Right ventricle myocardium superior (tissue), 1 donor: ENCODE results near the gene SLC23A1. TPM values are rescaled to one million over a fixed set of nuclear protein-coding genes. Genes with fewer than 3 reads are reported as not detected.
A peak's percentile ranks its signal among the peaks of the same experiment; 100 is the strongest.

Experiments
- ATAC-seq: fragments of 200-7000 bp; cut with Tn5 transposase; one replicate; pipeline ENCODE4 v1.9.1; 2020; ENCODE audit warnings: mild to moderate bottlenecking; ENCODE audit not compliant: poor library complexity
- DNase-seq: peaks from one replicate; pipeline ENCODE4 v3.0.0-alpha.2; 2020
- intact Hi-C: fragments of 100-400 bp; cut with DNase I; formaldehyde crosslinking; loops from one replicate; pipeline ENCODE4 v1.11.2; 2022
- total RNA-seq: library from RNA; stranded (reverse); fragmentation: NEBNext Ultra II Directional; extraction: Animal tissue kit (Norgen Biotek cat#: 25700); gene quantifications from one replicate; pipeline ENCODE4 v1.2.1, GENCODE V29; 2021
- donor health status: DM: no; HTN: yes; CAD: no; lungs with severe emphysema.

The SLC23A1 gene
- total RNA-seq, 1 donor from 2014 or later = not detected

DNA sequence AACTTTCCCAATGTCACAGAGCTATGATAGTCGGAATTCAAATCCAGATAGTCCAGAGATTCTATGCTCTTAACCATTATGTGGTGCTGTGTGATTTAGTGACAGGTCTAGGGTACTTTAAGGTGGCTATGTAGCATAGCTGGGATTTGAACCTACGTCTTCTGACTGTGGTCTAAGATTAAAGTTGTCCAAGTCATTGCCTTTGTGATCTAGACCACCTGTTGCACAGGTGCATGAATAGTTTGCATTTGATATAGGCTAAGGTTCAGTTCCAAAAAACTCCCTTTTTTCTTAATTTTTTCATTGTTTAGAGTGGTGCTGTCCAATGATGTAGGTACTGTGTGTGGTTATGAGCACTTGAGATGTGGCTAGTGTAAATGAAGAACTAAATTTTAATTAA is 38.9 kb downstream of the SLC23A1 start:
- ATAC-seq = no peak
- intact Hi-C loops = loop anchor here (10.0 kb wide), 1 partner anchor 49 kb away; the partner anchor contains the start of gene MATR3
- no peak for DNase-seq

DNA sequence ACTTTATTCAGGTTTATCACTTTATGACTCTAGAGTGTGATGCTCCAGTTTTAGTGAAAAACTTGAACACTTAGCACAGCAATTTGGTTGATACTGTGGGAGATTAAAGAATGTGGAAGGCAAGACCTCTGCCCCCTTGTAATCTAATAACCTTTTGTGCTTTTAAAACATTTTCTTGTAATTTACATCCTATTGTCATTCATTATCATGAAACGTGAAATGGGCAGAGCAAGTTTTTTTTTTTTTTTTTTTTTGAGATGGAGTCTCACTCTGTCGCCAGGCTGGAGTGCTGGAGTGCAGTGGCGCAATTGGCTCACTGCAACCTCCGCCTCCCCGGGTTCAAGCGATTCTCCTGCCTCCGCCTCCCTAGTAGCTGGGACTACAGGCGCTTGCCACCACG is 39.6 kb downstream of the SLC23A1 start:
- intact Hi-C loops = loop anchor here (10.0 kb wide), 1 partner anchor 49 kb away; the partner anchor contains the start of gene MATR3
- DNase-seq = no peak
- no peak for ATAC-seq

DNA sequence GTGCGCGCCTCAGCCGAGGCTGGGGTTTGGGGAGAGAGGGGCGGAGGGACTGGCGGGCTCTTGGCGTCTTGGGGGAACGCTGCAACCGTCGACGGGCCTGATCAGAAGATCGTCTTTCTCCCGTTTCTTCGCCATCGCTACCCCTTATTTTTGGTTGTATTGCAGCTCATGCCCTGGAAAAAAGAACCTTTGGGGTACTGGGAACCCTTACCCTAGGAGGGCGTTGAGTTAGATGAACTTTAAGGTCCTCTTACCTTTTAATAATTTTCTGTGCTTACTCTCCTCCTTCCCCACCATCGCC is 40.7 kb downstream of the SLC23A1 start:
- ATAC-seq = no peak
- DNase-seq = no peak
- intact Hi-C loops = loop anchor here (10.0 kb wide), 1 partner anchor 48 kb away; the partner anchor contains the start of gene MATR3

DNA sequence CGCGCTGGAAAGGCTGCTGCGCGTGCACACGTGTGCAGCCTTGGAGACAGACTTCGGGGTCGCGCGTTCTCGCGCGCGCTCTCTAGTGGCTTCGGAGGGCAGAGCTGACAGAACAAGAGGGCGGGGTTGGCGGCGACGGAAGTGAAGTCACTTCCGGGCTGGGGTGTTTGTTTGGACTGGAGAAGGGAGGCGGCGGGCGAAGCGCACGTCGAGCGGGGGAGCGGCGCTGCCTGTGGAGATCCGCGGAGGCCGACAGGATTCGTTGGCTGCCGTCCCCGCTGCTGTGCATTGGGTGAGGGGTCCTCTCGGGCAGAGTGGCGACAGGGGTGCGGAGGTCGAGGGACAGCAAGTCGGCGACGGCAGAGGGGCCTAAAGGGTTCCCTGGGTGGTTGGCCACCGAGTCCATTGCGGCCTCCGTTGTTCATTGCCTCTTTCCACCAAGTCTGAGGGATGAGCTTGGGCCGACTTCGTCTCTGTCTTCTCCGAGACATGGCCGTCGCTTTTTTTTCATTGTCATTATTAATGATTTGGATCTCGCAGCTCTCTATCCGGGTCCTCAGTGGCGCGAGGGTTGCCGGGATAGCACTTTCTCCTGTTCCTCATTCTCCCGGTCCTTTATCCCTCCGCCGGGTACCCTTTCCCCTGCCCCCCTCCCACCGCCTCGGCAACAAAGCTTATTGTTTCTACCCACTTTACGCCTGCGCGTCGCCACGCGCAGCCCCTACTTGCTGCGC is 41.2 kb downstream of the SLC23A1 start, which contains the start of gene PAIP2:
Gene PAIP2, plus strand, starts transcription at position 166 of the 734 bp plus-strand sequence. CDS start 21,931 bp downstream, outside the sequence.
- intact Hi-C loops = loop anchor here (10.0 kb wide), 1 partner anchor 47 kb away; the partner anchor contains the start of gene MATR3
- ATAC-seq = peak; percentile 98
- peak; percentile 99 for DNase-seq

DNA sequence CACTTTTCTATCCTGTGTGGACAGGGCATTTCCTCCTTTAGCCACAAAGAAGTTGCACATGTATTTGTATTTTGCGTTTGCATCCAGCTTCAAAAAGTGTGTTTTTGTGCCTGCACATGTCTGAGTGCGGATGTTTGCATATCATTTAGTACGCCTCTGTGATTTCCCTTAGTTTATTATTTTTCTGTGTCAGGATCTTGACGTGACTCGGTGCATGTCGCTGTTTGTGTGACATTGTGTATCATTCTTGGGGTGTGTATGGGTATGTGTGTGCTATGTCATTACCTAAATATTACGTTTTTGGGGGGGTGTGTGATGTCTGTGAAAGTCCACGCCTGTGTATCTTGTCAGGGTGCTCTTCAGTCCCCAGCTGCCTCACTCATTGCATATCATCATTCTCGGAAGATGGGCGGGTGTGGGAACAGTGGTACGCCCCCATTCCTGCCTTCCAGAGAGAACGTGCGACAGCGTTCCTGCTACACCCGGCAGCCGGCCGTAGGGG is 41.9 kb downstream of the SLC23A1 start:
- ATAC-seq = no peak
- no peak for DNase-seq
- intact Hi-C loops = loop anchor here (10.0 kb wide), 1 partner anchor 46 kb away; the partner anchor contains the start of gene MATR3

DNA sequence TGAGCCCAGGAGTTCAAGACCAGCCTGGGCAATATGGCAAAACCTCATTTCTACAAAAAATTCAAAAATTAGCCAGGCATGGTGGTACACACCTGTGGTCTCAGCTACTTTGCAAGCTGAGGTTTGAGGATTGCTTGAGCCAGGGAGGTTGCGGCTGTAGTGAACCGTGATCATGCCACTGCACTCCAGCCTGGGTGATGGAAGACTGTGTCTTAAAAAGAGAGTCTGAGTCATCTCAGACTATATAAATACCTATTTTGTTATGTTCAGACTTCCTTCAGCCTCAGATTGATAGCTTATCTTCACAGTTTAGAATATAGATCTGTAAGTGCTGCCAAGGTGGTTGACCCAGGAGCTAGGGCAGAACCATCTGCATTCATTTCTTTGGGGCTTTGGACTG is 43.0 kb downstream of the SLC23A1 start:
- intact Hi-C loops = loop anchor here (10.0 kb wide), 1 partner anchor 45 kb away; the partner anchor contains the start of gene MATR3
- DNase-seq = no peak
- ATAC-seq = no peak

DNA sequence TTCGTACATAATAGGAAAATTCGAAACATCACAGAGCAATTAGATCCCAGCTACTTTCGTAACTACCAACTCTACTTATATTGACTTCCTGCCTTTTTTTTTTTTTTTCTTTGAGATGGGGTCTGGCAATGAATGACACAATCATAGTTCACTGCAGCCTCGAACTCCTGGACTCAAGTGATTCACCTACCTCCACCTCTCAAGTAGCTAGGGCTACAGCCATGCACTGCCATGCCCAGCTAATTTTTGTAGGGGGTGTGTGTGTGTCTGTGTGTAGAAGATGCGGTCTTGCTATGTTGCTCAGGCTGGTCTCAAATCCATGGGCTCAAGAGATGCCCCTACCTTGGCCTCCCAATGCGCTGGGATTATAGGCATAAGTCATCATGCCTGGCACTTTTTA is 47.3 kb downstream of the SLC23A1 start:
- ATAC-seq (no peak), DNase-seq (no peak)
- intact Hi-C loops = no loop called here

Other genes starting within 250 kb of the SLC23A1 start
- 42.1 TPM for gene SIL1, start 184.9 kb downstream of the SLC23A1 start, total RNA-seq
- 111 TPM for gene MATR3, start 89.6 kb downstream of the SLC23A1 start, total RNA-seq
- gene PAIP2, start 41.4 kb downstream of the SLC23A1 start, total RNA-seq = 142 TPM
- gene MZB1, start 6.6 kb upstream of the SLC23A1 start, total RNA-seq = 0.70 TPM
- 50.3 TPM for gene PROB1, start 11.8 kb upstream of the SLC23A1 start, total RNA-seq
- gene SPATA24, start 20.8 kb upstream of the SLC23A1 start, total RNA-seq = 17.1 TPM
- 11.5 TPM for gene DNAJC18, start 56.2 kb upstream of the SLC23A1 start, total RNA-seq
- gene ECSCR, start 79.4 kb upstream of the SLC23A1 start, total RNA-seq = 18.0 TPM
- not detected for gene SMIM33, start 87.7 kb upstream of the SLC23A1 start, total RNA-seq
- 39.0 TPM for gene STING1, start 99.5 kb upstream of the SLC23A1 start, total RNA-seq
- 114 TPM for gene UBE2D2, start 178.0 kb upstream of the SLC23A1 start, total RNA-seq